Measurements from ENCODE around the gene TIMM9.

TIMM9 gene

GRCh38 chr14:58427281-58428117 is at the start of gene TIMM9, which contains the start of gene KIAA0586:
Gene TIMM9 (minus strand): TSS chr14:58427531. CDS start chr14:58411945, 15,586 bp downstream.
Gene KIAA0586 (plus strand): TSS chr14:58427719. CDS start chr14:58428265, 546 bp downstream.
- no peaks in the 10 kb centered on the region for H3K27me3 ChIP-seq (ENCODE audit: control insufficient read depth, insufficient read depth, low read length)
- peaks cover 3% of the 10 kb centered on the region for H3K4me1 ChIP-seq (ENCODE audit: control insufficient read depth, insufficient read depth, low read length)
- H3K9ac ChIP-seq (ENCODE audit: low read length) = peak within 1 kb of the TSS; percentile 95
- no peaks in the 10 kb centered on the region for H3K36me3 ChIP-seq (ENCODE audit: control insufficient read depth, insufficient read depth, low read length)
- H3K9me3 ChIP-seq (ENCODE audit: control insufficient read depth, low read length) = no peaks in the 10 kb centered on the region
- peak within 1 kb of the TSS; percentile 73 for H3K4me3 ChIP-seq (ENCODE audit: low read length)

GRCh38 chr14:58476320-58476719 is 49.0 kb upstream of the TIMM9 start:
- Histone ChIP-seq H3K36me3 (ENCODE audit: control insufficient read depth, insufficient read depth, low read length) (no peaks in the 10 kb centered on the region), H3K9ac (ENCODE audit: low read length) (no peak overlapping the region), H3K27me3 (ENCODE audit: control insufficient read depth, insufficient read depth, low read length) (no peaks in the 10 kb centered on the region), H3K4me3 (ENCODE audit: low read length) (no peak overlapping the region), H3K4me1 (ENCODE audit: control insufficient read depth, insufficient read depth, low read length) (no peaks in the 10 kb centered on the region), H3K9me3 (ENCODE audit: control insufficient read depth, low read length) (no peaks in the 10 kb centered on the region)

- no peak overlapping the region for H3K4me3 ChIP-seq (ENCODE audit: low read length)
- H3K9me3 ChIP-seq (ENCODE audit: control insufficient read depth, low read length) = no peaks in the 10 kb centered on the region
- no peaks in the 10 kb centered on the region for H3K27me3 ChIP-seq (ENCODE audit: control insufficient read depth, insufficient read depth, low read length)
- no peaks in the 10 kb centered on the region for H3K4me1 ChIP-seq (ENCODE audit: control insufficient read depth, insufficient read depth, low read length)
- no peak overlapping the region for H3K9ac ChIP-seq (ENCODE audit: low read length)
- H3K36me3 ChIP-seq (ENCODE audit: control insufficient read depth, insufficient read depth, low read length) = no peaks in the 10 kb centered on the region
Observed at GRCh38 chr14:58469309-58469708, 42.0 kb upstream of the TIMM9 start.

- no peak overlapping the region for H3K9ac ChIP-seq (ENCODE audit: low read length)
- H3K4me1 ChIP-seq (ENCODE audit: control insufficient read depth, insufficient read depth, low read length) = no peaks in the 10 kb centered on the region
- no peaks in the 10 kb centered on the region for H3K9me3 ChIP-seq (ENCODE audit: control insufficient read depth, low read length)
- H3K27me3 ChIP-seq (ENCODE audit: control insufficient read depth, insufficient read depth, low read length) = no peaks in the 10 kb centered on the region
- H3K4me3 ChIP-seq (ENCODE audit: low read length) = no peak overlapping the region
- H3K36me3 ChIP-seq (ENCODE audit: control insufficient read depth, insufficient read depth, low read length) = no peaks in the 10 kb centered on the region
Observed at GRCh38 chr14:58467575-58467974, 40.2 kb upstream of the TIMM9 start.

- H3K4me3 ChIP-seq (ENCODE audit: low read length) = no peak overlapping the region
- H3K4me1 ChIP-seq (ENCODE audit: control insufficient read depth, insufficient read depth, low read length) = no peaks in the 10 kb centered on the region
- H3K9me3 ChIP-seq (ENCODE audit: control insufficient read depth, low read length) = no peaks in the 10 kb centered on the region
- H3K27me3 ChIP-seq (ENCODE audit: control insufficient read depth, insufficient read depth, low read length) = no peaks in the 10 kb centered on the region
- H3K9ac ChIP-seq (ENCODE audit: low read length) = no peak overlapping the region
- no peaks in the 10 kb centered on the region for H3K36me3 ChIP-seq (ENCODE audit: control insufficient read depth, insufficient read depth, low read length)
Observed at GRCh38 chr14:58466459-58466858, 39.1 kb upstream of the TIMM9 start.

- Histone ChIP-seq H3K27me3 (ENCODE audit: control insufficient read depth, insufficient read depth, low read length) (no peaks in the 10 kb centered on the region), H3K9ac (ENCODE audit: low read length) (no peak overlapping the region), H3K36me3 (ENCODE audit: control insufficient read depth, insufficient read depth, low read length) (no peaks in the 10 kb centered on the region), H3K4me1 (ENCODE audit: control insufficient read depth, insufficient read depth, low read length) (no peaks in the 10 kb centered on the region), H3K4me3 (ENCODE audit: low read length) (no peak overlapping the region), H3K9me3 (ENCODE audit: control insufficient read depth, low read length) (no peaks in the 10 kb centered on the region)
Observed at GRCh38 chr14:58465421-58465820, 38.1 kb upstream of the TIMM9 start.

- H3K27me3 ChIP-seq (ENCODE audit: control insufficient read depth, insufficient read depth, low read length) = no peaks in the 10 kb centered on the region
- no peaks in the 10 kb centered on the region for H3K9me3 ChIP-seq (ENCODE audit: control insufficient read depth, low read length)
- H3K9ac ChIP-seq (ENCODE audit: low read length) = no peak overlapping the region
- no peaks in the 10 kb centered on the region for H3K36me3 ChIP-seq (ENCODE audit: control insufficient read depth, insufficient read depth, low read length)
- H3K4me1 ChIP-seq (ENCODE audit: control insufficient read depth, insufficient read depth, low read length) = no peaks in the 10 kb centered on the region
- no peak overlapping the region for H3K4me3 ChIP-seq (ENCODE audit: low read length)
Observed at GRCh38 chr14:58464652-58465051, 37.3 kb upstream of the TIMM9 start.

- no peaks in the 10 kb centered on the region for H3K4me1 ChIP-seq (ENCODE audit: control insufficient read depth, insufficient read depth, low read length)
- no peaks in the 10 kb centered on the region for H3K27me3 ChIP-seq (ENCODE audit: control insufficient read depth, insufficient read depth, low read length)
- no peak overlapping the region for H3K4me3 ChIP-seq (ENCODE audit: low read length)
- H3K9me3 ChIP-seq (ENCODE audit: control insufficient read depth, low read length) = no peaks in the 10 kb centered on the region
- no peaks in the 10 kb centered on the region for H3K36me3 ChIP-seq (ENCODE audit: control insufficient read depth, insufficient read depth, low read length)
- H3K9ac ChIP-seq (ENCODE audit: low read length) = no peak overlapping the region
Observed at GRCh38 chr14:58463147-58463546, 35.8 kb upstream of the TIMM9 start.

- Histone ChIP-seq H3K9me3 (ENCODE audit: control insufficient read depth, low read length) (no peaks in the 10 kb centered on the region), H3K27me3 (ENCODE audit: control insufficient read depth, insufficient read depth, low read length) (no peaks in the 10 kb centered on the region), H3K9ac (ENCODE audit: low read length) (no peak overlapping the region), H3K4me3 (ENCODE audit: low read length) (no peak overlapping the region), H3K36me3 (ENCODE audit: control insufficient read depth, insufficient read depth, low read length) (no peaks in the 10 kb centered on the region), H3K4me1 (ENCODE audit: control insufficient read depth, insufficient read depth, low read length) (no peaks in the 10 kb centered on the region)
Observed at GRCh38 chr14:58460772-58461171, 33.4 kb upstream of the TIMM9 start.

GRCh38 chr14:58455593-58456265 is 28.4 kb upstream of the TIMM9 start:
- H3K9me3 ChIP-seq (ENCODE audit: control insufficient read depth, low read length) = no peaks in the 10 kb centered on the region
- no peak overlapping the region for H3K9ac ChIP-seq (ENCODE audit: low read length)
- no peak overlapping the region for H3K4me3 ChIP-seq (ENCODE audit: low read length)
- H3K4me1 ChIP-seq (ENCODE audit: control insufficient read depth, insufficient read depth, low read length) = no peaks in the 10 kb centered on the region
- H3K36me3 ChIP-seq (ENCODE audit: control insufficient read depth, insufficient read depth, low read length) = no peaks in the 10 kb centered on the region
- H3K27me3 ChIP-seq (ENCODE audit: control insufficient read depth, insufficient read depth, low read length) = no peaks in the 10 kb centered on the region

- Histone ChIP-seq H3K36me3 (ENCODE audit: control insufficient read depth, insufficient read depth, low read length) (no peaks in the 10 kb centered on the region), H3K27me3 (ENCODE audit: control insufficient read depth, insufficient read depth, low read length) (no peaks in the 10 kb centered on the region), H3K9ac (ENCODE audit: low read length) (no peak overlapping the region), H3K9me3 (ENCODE audit: control insufficient read depth, low read length) (no peaks in the 10 kb centered on the region), H3K4me3 (ENCODE audit: low read length) (no peak overlapping the region), H3K4me1 (ENCODE audit: control insufficient read depth, insufficient read depth, low read length) (no peaks in the 10 kb centered on the region)
Observed at GRCh38 chr14:58444627-58445026, 17.3 kb upstream of the TIMM9 start.

- Histone ChIP-seq H3K36me3 (ENCODE audit: control insufficient read depth, insufficient read depth, low read length) (no peaks in the 10 kb centered on the region), H3K9me3 (ENCODE audit: control insufficient read depth, low read length) (no peaks in the 10 kb centered on the region), H3K4me1 (ENCODE audit: control insufficient read depth, insufficient read depth, low read length) (no peaks in the 10 kb centered on the region), H3K4me3 (ENCODE audit: low read length) (no peak overlapping the region), H3K27me3 (ENCODE audit: control insufficient read depth, insufficient read depth, low read length) (no peaks in the 10 kb centered on the region), H3K9ac (ENCODE audit: low read length) (no peak overlapping the region)
Observed at GRCh38 chr14:58439476-58439875, 12.1 kb upstream of the TIMM9 start.
